Gastrocnemius medialis (tissue), 4 donors: Measurements from ENCODE around the gene RASL12. TPM values are rescaled to one million over a fixed set of nuclear protein-coding genes. Genes with fewer than 3 reads are reported as not detected.

ENCODE experiments used
- ATAC-seq, 2 donors: fragments of 150-250 bp; one replicate each; pipeline ENCODE4 v1.9.1; 2016
- DNase-seq, 2 donors: peaks; one replicate each; pipeline ENCODE4 v3.0.0-alpha.2; 2019
- H3K27ac ChIP-seq, 4 donors: fragments of 200-600 bp; sonication (generic); 1 replicate in 1 of 4; 2 replicates in 3 of 4; pipeline ENCODE4 v1.5.1; 2016 to 2018; ENCODE audit warnings: mild to moderate bottlenecking in 2 of 4, moderate library complexity in 1 of 4
- H3K27me3 ChIP-seq, 3 donors: fragments of 200-600 bp; sonication (generic) in 2 of 3; 1 replicate in 1 of 3; 2 replicates in 2 of 3; pipeline versions ENCODE4 v1.5.1 to v1.6.0; 2016 to 2019; ENCODE audit warnings: mild to moderate bottlenecking in 1 of 3, moderate library complexity in 1 of 3
- H3K36me3 ChIP-seq, 2 donors: fragments of 200-600 bp; sonication (generic) in 1 of 2; one replicate each; pipeline ENCODE4 v1.5.1; 2017 to 2018
- H3K4me1 ChIP-seq, 2 donors: fragments of 200-600 bp; sonication (generic) in 1 of 2; one replicate each; pipeline ENCODE4 v1.5.1; 2016 to 2017; ENCODE audit warnings: mild to moderate bottlenecking in 2 of 2
- H3K4me3 ChIP-seq, 4 donors: fragments of 200-600 bp; sonication (generic) in 3 of 4; 1 replicate in 1 of 4; 2 replicates in 3 of 4; pipeline ENCODE4 v1.5.1; 2016 to 2019; ENCODE audit warnings: mild to moderate bottlenecking in 2 of 4
- H3K9me3 ChIP-seq, 3 donors: fragments of 200-600 bp; sonication (generic) in 2 of 3; 1 replicate in 1 of 3; 2 replicates in 2 of 3; pipeline ENCODE4 v1.5.1; 2016 to 2019
- CTCF ChIP-seq, 5 experiments: fragments of 450-650 bp in 3 of 5; fragments of 200-600 bp in 2 of 5; sonication (generic) in 2 of 5; IDR thresholded peaks in 4 of 5; conservative IDR thresholded peaks in 1 of 5; 1 replicate in 4 of 5; 2 replicates in 1 of 5; pipeline ENCODE4 v1.5.1; 2016 to 2019; ENCODE audit warnings: antibody characterized with exemption in 5 of 5, mild to moderate bottlenecking in 3 of 5, moderate library complexity in 3 of 5
- POLR2A ChIP-seq, 2 donors: fragments of 450-650 bp; IDR thresholded peaks; one replicate each; pipeline ENCODE4 v1.6.1; 2017; ENCODE audit warnings: antibody characterized with exemption in 2 of 2, mild to moderate bottlenecking in 2 of 2, moderate library complexity in 2 of 2
- in situ Hi-C, 4 donors: fragments of 200-750 bp; cut with MboI; loops; one replicate each; pipeline versions ENCODE4 v1.15.0 to v1.8.0; 2017; ENCODE audit warnings: low sequenced_read_pairs in 4 of 4
- intact Hi-C: fragments of 100-400 bp; cut with DNase I; formaldehyde crosslinking; loops from one replicate; pipeline ENCODE4 v1.15.1; 2023; ENCODE audit warnings: low total_unique reads
- total RNA-seq, 4 donors: library from RNA; depleted of rRNA; stranded (reverse); fragments of >200 nt; gene quantifications; one replicate each; pipeline versions ENCODE4 v1.1.0 to v1.2.3, GENCODE V29; 2016

The RASL12 gene
- total RNA-seq, 4 donors from 2014 or later: 2.8 to 8.2 (median 5.4) TPM

GRCh38 chr15:65042776-65043327 is 24.9 kb downstream of the RASL12 start:
- peaks cover 9 to 14% of the 10 kb centered on the region in 2 donors for H3K4me1 ChIP-seq
- H3K9me3 ChIP-seq: no peaks in the 10 kb centered on the region
- no peaks in the 10 kb centered on the region for H3K27me3 ChIP-seq
- H3K4me3 ChIP-seq: no peak overlapping the region
- ATAC-seq: no peak
- no peaks in the 10 kb centered on the region for H3K36me3 ChIP-seq
- in situ Hi-C loops (loop anchor here (25.0 kb wide), 2 partner anchors 219 to 244 kb away; partner anchors contain the start of genes PARP16 (in 3 of the 4) and RNU5A-1 (in 3 of the 4)), intact Hi-C loops (no loop called here)
- DNase-seq: no peak
- H3K27ac ChIP-seq: no peak overlapping the region
- TF ChIP-seq POLR2A (IDR thresholded peaks at IDR 0.05): no peak
- no peak for TF ChIP-seq CTCF (IDR thresholded peaks at IDR 0.05 in 4 of 5, conservative IDR thresholded peaks at IDR 0.05 in 1 of 5)

GRCh38 chr15:65041787-65042186 is 26.0 kb downstream of the RASL12 start:
- no peak overlapping the region for H3K4me3 ChIP-seq
- H3K27ac ChIP-seq: no peak overlapping the region
- intact Hi-C loops: no loop called here
- ATAC-seq (no peak), DNase-seq (no peak)
- no peaks in the 10 kb centered on the region for H3K27me3 ChIP-seq
- H3K36me3 ChIP-seq: no peaks in the 10 kb centered on the region
- in situ Hi-C loops: loop anchor here (25.0 kb wide), 2 partner anchors 221 to 246 kb away; partner anchors contain the start of genes PARP16 (in 3 of the 4) and RNU5A-1 (in 3 of the 4)
- TF ChIP-seq POLR2A (IDR thresholded peaks at IDR 0.05) (no peak), CTCF (IDR thresholded peaks at IDR 0.05 in 4 of 5, conservative IDR thresholded peaks at IDR 0.05 in 1 of 5) (no peak)
- H3K4me1 ChIP-seq: peaks cover 9 to 14% of the 10 kb centered on the region in 2 donors
- no peaks in the 10 kb centered on the region for H3K9me3 ChIP-seq

- peaks cover 9 to 13% of the 10 kb centered on the region in 2 donors for H3K4me1 ChIP-seq
- intact Hi-C loops (no loop called here), in situ Hi-C loops (loop anchor here (25.0 kb wide), 2 partner anchors 222 to 247 kb away; partner anchors contain the start of genes PARP16 (in 3 of the 4) and RNU5A-1 (in 3 of the 4))
- no peak for DNase-seq
- H3K27ac ChIP-seq: no peak overlapping the region
- TF ChIP-seq POLR2A (IDR thresholded peaks at IDR 0.05) (no peak), CTCF (IDR thresholded peaks at IDR 0.05 in 4 of 5, conservative IDR thresholded peaks at IDR 0.05 in 1 of 5) (no peak)
- no peak overlapping the region for H3K4me3 ChIP-seq
- no peaks in the 10 kb centered on the region for H3K36me3 ChIP-seq
- ATAC-seq: no peak
- no peaks in the 10 kb centered on the region for H3K27me3 ChIP-seq
- H3K9me3 ChIP-seq: no peaks in the 10 kb centered on the region
These were observed 27.3 kb downstream of the RASL12 start for GRCh38 chr15:65040461-65040860.

GRCh38 chr15:65038836-65039235 is 29.0 kb downstream of the RASL12 start:
- ATAC-seq (no peak), DNase-seq (no peak)
- intact Hi-C loops (no loop called here), in situ Hi-C loops (loop anchor here (10.0 to 25.0 kb wide), 4 partner anchors 46 to 248 kb away; partner anchors contain the start of genes PARP16 (in 3 of the 4) and RNU5A-1 (in 3 of the 4))
- peaks cover 0 to 5% of the 10 kb centered on the region in 2 donors for H3K4me1 ChIP-seq
- H3K9me3 ChIP-seq: no peaks in the 10 kb centered on the region
- no peaks in the 10 kb centered on the region for H3K36me3 ChIP-seq
- no peak overlapping the region for H3K4me3 ChIP-seq
- TF ChIP-seq CTCF (IDR thresholded peaks at IDR 0.05 in 4 of 5, conservative IDR thresholded peaks at IDR 0.05 in 1 of 5) (no peak), POLR2A (IDR thresholded peaks at IDR 0.05) (no peak)
- H3K27ac ChIP-seq: no peak overlapping the region
- H3K27me3 ChIP-seq: no peaks in the 10 kb centered on the region
